GM19240 (cell line): ENCODE measurements around the gene GALE.

Experiments
- DNase-seq: peaks from one replicate; pipeline ENCODE4 v3.0.0; 2011; ENCODE audit warnings: low spot score; ENCODE audit not compliant: insufficient read length

Gene GALE

DNA sequence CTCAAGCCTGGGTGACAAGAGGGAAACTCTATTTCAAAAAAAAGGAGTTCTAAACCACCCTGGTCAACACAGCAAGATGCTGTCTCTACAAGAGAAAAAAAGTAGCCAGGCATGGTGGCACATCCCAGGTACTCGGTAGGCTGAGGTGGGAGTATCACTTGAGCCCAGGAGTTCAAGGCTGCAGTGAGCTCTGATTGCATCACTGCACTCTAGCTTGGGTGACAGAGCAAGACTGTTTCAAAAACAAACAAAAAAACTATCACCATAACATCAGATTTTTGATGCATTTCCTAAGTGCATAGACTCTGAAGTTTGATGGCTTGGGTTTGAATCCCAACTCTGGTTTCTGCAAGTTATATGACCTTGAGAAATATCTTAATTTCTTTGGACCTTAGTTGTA is 47.6 kb downstream of the GALE start:
- no peak for DNase-seq

DNA sequence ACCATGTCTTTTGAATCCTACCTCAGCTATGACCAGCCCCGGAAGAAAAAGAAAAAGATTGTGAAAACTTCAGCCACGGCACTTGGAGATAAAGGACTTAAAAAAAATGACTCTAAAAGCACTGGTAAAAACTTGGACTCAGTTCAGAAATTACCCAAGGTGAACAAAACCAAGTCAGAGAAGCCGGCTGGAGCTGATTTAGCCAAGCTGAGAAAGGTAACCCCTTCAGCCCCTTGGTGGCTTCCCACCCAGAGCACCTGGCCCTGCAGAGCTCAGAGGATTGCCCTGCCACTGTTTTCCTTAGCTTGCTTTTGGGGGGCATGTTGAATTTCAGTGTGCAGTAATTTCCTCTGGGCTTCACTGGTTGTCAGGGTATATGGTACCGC is 48.7 kb downstream of the GALE start:
- DNase-seq, result no peak

DNA sequence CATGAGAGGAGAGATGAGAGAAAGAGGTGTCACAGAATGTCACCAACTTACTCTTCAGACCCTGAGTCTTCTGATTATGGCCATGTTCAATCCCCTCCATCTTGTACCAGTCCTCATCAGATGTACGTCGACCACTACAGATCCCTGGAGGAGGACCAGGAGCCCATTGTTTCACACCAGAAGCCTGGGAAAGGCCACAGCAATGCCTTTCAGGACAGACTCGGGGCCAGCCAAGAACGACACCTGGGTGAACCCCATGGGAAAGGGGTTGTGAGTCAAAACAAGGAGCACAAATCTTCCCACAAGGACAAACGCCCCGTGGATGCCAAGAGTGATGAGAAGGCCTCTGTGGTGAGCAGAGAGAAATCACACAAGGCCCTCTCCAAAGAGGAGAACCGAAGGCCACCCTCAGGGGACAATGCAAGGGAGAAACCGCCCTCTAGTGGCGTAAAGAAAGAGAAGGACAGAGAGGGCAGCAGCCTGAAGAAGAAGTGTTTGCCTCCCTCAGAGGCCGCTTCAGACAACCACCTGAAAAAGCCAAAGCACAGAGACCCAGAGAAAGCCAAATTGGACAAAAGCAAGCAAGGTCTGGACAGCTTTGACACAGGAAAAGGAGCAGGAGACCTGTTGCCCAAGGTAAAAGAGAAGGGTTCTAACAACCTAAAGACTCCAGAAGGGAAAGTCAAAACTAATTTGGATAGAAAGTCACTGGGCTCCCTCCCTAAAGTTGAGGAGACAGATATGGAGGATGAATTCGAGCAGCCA is 49.3 kb downstream of the GALE start:
- peak; percentile 77 for DNase-seq

DNA sequence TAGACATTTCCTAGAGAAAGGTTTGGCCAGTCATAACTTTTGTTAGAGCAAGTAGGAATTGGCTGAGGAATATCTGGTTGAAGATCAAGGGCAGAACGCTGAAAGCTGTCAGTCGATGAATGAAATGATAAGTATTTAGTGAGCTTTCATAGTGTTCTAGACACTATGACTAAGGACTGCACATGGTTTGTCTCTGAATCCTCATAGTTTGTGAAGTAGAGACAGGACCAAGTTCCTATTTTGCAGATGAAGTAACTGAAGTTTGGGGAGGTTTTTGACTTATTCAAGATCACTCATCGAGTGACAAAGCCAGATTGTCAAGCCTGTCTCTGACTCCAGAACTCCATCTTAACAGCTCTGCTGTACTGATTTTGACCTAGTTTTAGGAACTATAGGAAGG is 52.5 kb downstream of the GALE start:
- no peak for DNase-seq
